GM12878 (cell line): ENCODE data around the gene ENPP4. TPM values are rescaled to one million over a fixed set of nuclear protein-coding genes. Genes with fewer than 3 reads are reported as not detected.
"Not testable (repeated sequence)": the region's sequence is repeated elsewhere in the genome, so short reads cannot be mapped to it uniquely, and the experiment has no call there.

ENCODE experiments used
- ATAC-seq: fragments of 200-7000 bp; cut with Tn5 transposase; 3 replicates; pipeline ENCODE4 v1.9.1; 2020; ENCODE audit warnings: mild to moderate bottlenecking, moderate library complexity
- BruUV-seq: library from RNA; stranded (reverse); fragments of 400-500 nt; replicated peaks from 2 replicates; lab custom pipeline; 2021; lab: Mats Ljungman, UMichigan
- CTCF ChIA-PET: fragments of 300-600 bp; sonication (Branson Sonifier 250); formaldehyde crosslinking; extraction: SDS; loops from one replicate; lab custom pipeline; 2021; ENCODE audit warnings: inconsistent platforms; lab: Yijun Ruan, JAX
- POLR2A ChIA-PET: fragments of 350-600 bp; formaldehyde crosslinking; extraction: SDS; loops from one replicate; lab custom pipeline; 2021; ENCODE audit warnings: inconsistent platforms; lab: Charles Lee
- RAD21 ChIA-PET: fragments of 300-600 bp; sonication (Branson Sonifier 250); formaldehyde crosslinking; loops from one replicate; lab custom pipeline; 2023; ENCODE audit warnings: antibody characterized with exemption; ENCODE audit not compliant: unreplicated experiment; lab: Charles Lee
- SMC1A ChIA-PET: fragments of 300-600 bp; sonication (Branson Sonifier 250); formaldehyde crosslinking; loops from one replicate; lab custom pipeline; 2023; ENCODE audit not compliant: unreplicated experiment, uncharacterized antibody; lab: Charles Lee
- DNase-seq: peaks from one replicate; pipeline ENCODE4 v3.0.0-alpha.2; 2011; ENCODE audit warnings: low read depth, low spot score
- FAIRE-seq: peaks from 3 replicates; lab custom pipeline; 2011; peaks lifted over from hg19 to GRCh38; lab: Jason Lieb, UNC
- H2AFZ ChIP-seq: 2 replicates; pipeline ENCODE4 v1.6.0; 2011; ENCODE audit warnings: low read depth, low read length, control low read depth; ENCODE audit not compliant: control insufficient read depth
- H3K27ac ChIP-seq: 2 replicates; pipeline ENCODE4 v1.5.1; 2011; ENCODE audit warnings: control low read depth; ENCODE audit not compliant: control insufficient read depth, insufficient read depth
- H3K27me3 ChIP-seq, 2 experiments: replicated peaks in 1 of 2; 2 replicates each; pipeline versions ENCODE4 v1.6.0 to v1.6.1; 2011; ENCODE audit warnings: low read length in 1 of 2; ENCODE audit not compliant: control insufficient read depth in 2 of 2, insufficient read depth in 2 of 2
- H3K36me3 ChIP-seq, 2 experiments: 2 replicates each; pipeline ENCODE4 v1.5.1; 2011; ENCODE audit warnings: low read length in 1 of 2; ENCODE audit not compliant: control insufficient read depth in 2 of 2, insufficient read depth in 2 of 2
- H3K4me1 ChIP-seq: 2 replicates; pipeline ENCODE4 v1.6.1; 2011; ENCODE audit warnings: mild to moderate bottlenecking, low read length, moderate library complexity, mixed read lengths; ENCODE audit not compliant: control insufficient read depth, insufficient read depth
- H3K4me2 ChIP-seq: 2 replicates; pipeline ENCODE4 v1.6.0; 2011; ENCODE audit warnings: control low read depth; ENCODE audit not compliant: control insufficient read depth, insufficient read depth
- H3K4me3 ChIP-seq: fragments of 200-600 bp; sonication (generic); 2 replicates; pipeline ENCODE4 v1.5.1; 2016
- H3K79me2 ChIP-seq: 2 replicates; pipeline ENCODE4 v1.6.0; 2011; ENCODE audit warnings: low read length; ENCODE audit not compliant: control insufficient read depth, insufficient read depth
- H3K9ac ChIP-seq: 2 replicates; pipeline ENCODE4 v1.8.0; 2011; ENCODE audit warnings: low read length, control low read depth, mixed read lengths; ENCODE audit not compliant: control insufficient read depth, insufficient read depth
- H3K9me3 ChIP-seq: replicated peaks from 3 replicates; pipeline ENCODE4 v1.5.1; 2011; ENCODE audit warnings: mild to moderate bottlenecking, low read length; ENCODE audit not compliant: control insufficient read depth, insufficient read depth
- H4K20me1 ChIP-seq: 2 replicates; pipeline ENCODE4 v1.6.0; 2011; ENCODE audit not compliant: control insufficient read depth, insufficient read depth
- BRCA1 ChIP-seq: IDR thresholded peaks from 2 replicates; pipeline ENCODE4 v1.6.1; 2011; ENCODE audit warnings: low read depth, low read length, improper control_type of control experiment
- CEBPB ChIP-seq, 2 experiments: fragments of 150-350 bp in 1 of 2; IDR thresholded peaks; 2 replicates each; pipeline ENCODE4 v1.6.1; 2012 to 2014; ENCODE audit warnings: low read depth in 2 of 2, low read length in 2 of 2, borderline replicate concordance in 1 of 2, inconsistent platforms in 1 of 2
- CHD4 ChIP-seq: fragments of 200-600 bp; sonication (generic); IDR thresholded peaks from 2 replicates; pipeline ENCODE4 v1.6.1; 2016; ENCODE audit warnings: mild to moderate bottlenecking
- MAX ChIP-seq: IDR thresholded peaks from 2 replicates; pipeline ENCODE4 v1.6.1; 2012; ENCODE audit warnings: low read depth, low read length, improper control_type of control experiment
- NR2C2 ChIP-seq: IDR thresholded peaks from 2 replicates; pipeline ENCODE4 v1.6.1; 2011; ENCODE audit warnings: borderline replicate concordance, low read depth; ENCODE audit not compliant: control insufficient read depth, insufficient read length
- STAT1 ChIP-seq: fragments of 450-650 bp; conservative IDR thresholded peaks from 2 replicates; pipeline ENCODE4 v1.6.1; 2014; ENCODE audit warnings: antibody characterized with exemption, mild to moderate bottlenecking
- YBX1 ChIP-seq: fragments of 450-650 bp; IDR thresholded peaks from 2 replicates; pipeline ENCODE4 v1.6.1; 2016; ENCODE audit warnings: antibody characterized with exemption
- ZBTB33 ChIP-seq: fragments of 450-650 bp; IDR thresholded peaks from 2 replicates; pipeline ENCODE4 v1.6.1; 2017; ENCODE audit warnings: mild to moderate bottlenecking
- WGBS: methylation state at CpG from one replicate; pipeline ENCODE4 v1.1.6; 2016; ENCODE audit warnings: low lambda C conversion rate; ENCODE audit not compliant: insufficient replicate concordance, insufficient coverage; ENCODE audit errors: missing lambda C conversion rate; 5-methylcytosine and 5-hydroxymethylcytosine counted together
- in situ Hi-C: fragments of 300-500 bp; cut with MboI; formaldehyde crosslinking; loops from 9 replicates; pipeline ENCODE4 v1.14.3; 2018; ENCODE audit warnings: mixed read lengths
- intact Hi-C: fragments of 100-400 bp; cut with micrococcal nuclease; formaldehyde crosslinking; loops from one replicate; pipeline ENCODE4 v1.14.2; 2022; ENCODE audit not compliant: unreplicated experiment
- polyA plus RNA-seq, 11 experiments: library from polyadenylated mRNA; depleted of rRNA in 4 of 11; unstranded in 6 of 11; stranded (reverse) in 5 of 11; fragments of >200 nt; fragmentation: Nextera tagmentation in 4 of 11; fragmentation: Illumina TruSeq in 1 of 11; extraction: Ambion mirVana in 4 of 11; extraction: Trizol in 1 of 11; gene quantifications; 1 replicate in 1 of 11; 2 replicates in 10 of 11; pipeline versions ENCODE4 v1.2.1 to v1.2.3, GENCODE V29; 2011 to 2016; ENCODE audit warnings: inconsistent platforms in 2 of 11, missing spikeins in 2 of 11, low read depth in 1 of 11
- total RNA-seq, 4 experiments: library from RNA; depleted of rRNA in 3 of 4; stranded (reverse); fragments of >200 nt in 3 of 4; fragmentation: Illumina TruSeq in 1 of 4; extraction: Trizol in 1 of 4; gene quantifications; 2 replicates each; pipeline versions ENCODE4 v1.2.1 to v1.2.3, GENCODE V29; 2013 to 2021

ENPP4 gene
- total and polyA plus RNA-seq, 10 of the 15 experiments (the other 5 are each of a cell fraction or from before 2014, with no cell fraction given) = 3.3 to 9.7 (median 5.3) TPM

GRCh38 chr6:46130666-46131065 is 877 bp downstream of the ENPP4 start:
- H3K9ac ChIP-seq = peak overlapping the region; percentile 70
- RAD21 ChIA-PET = interaction anchor here (1.0 to 4.4 kb wide), 4 partner anchors 26 to 90 kb away, joined by 3 to 31 read pairs (median 4); no protein-coding TSS in a partner anchor
- 61% methylated on average over 4 of the region's 4 CpGs for WGBS
- H3K9me3 ChIP-seq = no peaks in the 10 kb centered on the region; the same call in 2 of the 3 replicates
- H2AFZ ChIP-seq = peak overlapping the region; percentile 61
- ATAC-seq = no peak
- TF ChIP-seq BRCA1 (no peak), NR2C2 (no peak), CEBPB (IDR thresholded peaks at IDR 0.05; ENCODE audit: borderline replicate concordance in 1 of 2, low read depth in 2 of 2, low read length in 2 of 2) (no peak), STAT1 (no peak), MAX (no peak), ZBTB33 (no peak), YBX1 (no peak), CHD4 (no peak)
- TF ChIP-seq, all 136 proteins: peak for 0
- peaks cover 6% of the 10 kb centered on the region for H3K79me2 ChIP-seq
- SMC1A ChIA-PET = interaction anchor here (2.5 to 4.7 kb wide), 3 partner anchors 8 to 90 kb away, joined by 16 to 34 read pairs (median 30); no protein-coding TSS in a partner anchor
- H3K4me2 ChIP-seq = peak overlapping the region; percentile 64
- intact Hi-C loops (no loop called here), in situ Hi-C loops (no loop called here)
- DNase-seq (no peak), FAIRE-seq (no peak)
- no peaks in the 10 kb centered on the region for H3K27me3 ChIP-seq
- CTCF ChIA-PET = interaction anchor here (1.4 to 2.9 kb wide), 2 partner anchors 7 to 12 kb away, joined by 3 to 18 read pairs; no protein-coding TSS in a partner anchor
- peaks cover 12% of the 10 kb centered on the region for H3K4me1 ChIP-seq
- H4K20me1 ChIP-seq = no peaks in the 10 kb centered on the region
- H3K27ac ChIP-seq = peak overlapping the region; percentile 68
- BruUV-seq = TSS peak; percentile 71
- POLR2A ChIA-PET = interaction anchor here (1.5 kb wide), 1 partner anchor 7 kb away, joined by 5 read pairs; no protein-coding TSS in a partner anchor
- H3K36me3 ChIP-seq = no peaks in the 10 kb centered on the region
- peak overlapping the region; percentile 95 for H3K4me3 ChIP-seq

- H3K36me3 ChIP-seq, H3K27me3 ChIP-seq, FAIRE-seq, H3K79me2 ChIP-seq, H3K9ac ChIP-seq, H3K27ac ChIP-seq, BruUV-seq, ATAC-seq, in situ Hi-C loops, H3K9me3 ChIP-seq, H4K20me1 ChIP-seq, POLR2A ChIA-PET, H3K4me3 ChIP-seq, intact Hi-C loops, DNase-seq, H3K4me2 ChIP-seq, H2AFZ ChIP-seq: not testable (repeated sequence)
- H3K4me1 ChIP-seq = peaks cover 12% of the 10 kb centered on the region
- ChIA-PET SMC1A (interaction anchor here (3.5 to 4.7 kb wide), 2 partner anchors 7 to 89 kb away, joined by 30 to 34 read pairs; no protein-coding TSS in a partner anchor), CTCF (interaction anchor here (1.4 kb wide), 1 partner anchor 12 kb away, joined by 3 read pairs; no protein-coding TSS in a partner anchor), RAD21 (interaction anchor here (1.0 to 4.4 kb wide), 2 partner anchors 41 to 89 kb away, joined by 3 to 31 read pairs; no protein-coding TSS in a partner anchor)
- WGBS = 100% methylated on average over 1 of the region's 1 CpG
Observed at GRCh38 chr6:46131291-46131690, 1.5 kb downstream of the ENPP4 start.
